ELF-1 (cell line): ENCODE measurements around the gene HHAT.

Source experiments
- DNase-seq: peaks from one replicate; pipeline ENCODE4 v3.0.0-alpha.2; 2016; ENCODE audit warnings: low read depth, low spot score

HHAT gene

GRCh38 chr1:210683403-210684047 lies 354.8 kb downstream of the HHAT start:
- no peak for DNase-seq

GRCh38 chr1:210684466-210685294 lies 356.0 kb downstream of the HHAT start:
- DNase-seq: no peak

GRCh38 chr1:210685295-210685650 lies 356.6 kb downstream of the HHAT start:
- no peak for DNase-seq

- DNase-seq: no peak
These were observed 358.1 kb downstream of the HHAT start for GRCh38 chr1:210686841-210687240.

GRCh38 chr1:210687582-210688279 lies 359.0 kb downstream of the HHAT start:
- DNase-seq: no peak

GRCh38 chr1:210688512-210689234 lies 360.0 kb downstream of the HHAT start:
- DNase-seq: no peak

GRCh38 chr1:210689826-210690225 lies 361.1 kb downstream of the HHAT start:
- no peak for DNase-seq

- no peak for DNase-seq
These were observed 361.5 kb downstream of the HHAT start for GRCh38 chr1:210690236-210690635.

- no peak for DNase-seq
These were observed 362.4 kb downstream of the HHAT start for GRCh38 chr1:210691039-210691610.

GRCh38 chr1:210692796-210693195 lies 364.1 kb downstream of the HHAT start:
- no peak for DNase-seq

- DNase-seq: no peak
These were observed 366.3 kb downstream of the HHAT start for GRCh38 chr1:210695026-210695425.

GRCh38 chr1:210696709-210697108 lies 368.0 kb downstream of the HHAT start:
- no peak for DNase-seq

GRCh38 chr1:210697185-210697584 lies 368.5 kb downstream of the HHAT start:
- DNase-seq: peak; percentile 20

- no peak for DNase-seq
These were observed 370.0 kb downstream of the HHAT start for GRCh38 chr1:210698661-210699060.

- DNase-seq: no peak
These were observed 371.4 kb downstream of the HHAT start for GRCh38 chr1:210700083-210700482.

GRCh38 chr1:210700511-210700910 lies 371.8 kb downstream of the HHAT start:
- no peak for DNase-seq

- DNase-seq: no peak
These were observed 373.8 kb downstream of the HHAT start for GRCh38 chr1:210702506-210702905.

- no peak for DNase-seq
These were observed 374.9 kb downstream of the HHAT start for GRCh38 chr1:210703593-210703992.

- DNase-seq: no peak
These were observed 376.4 kb downstream of the HHAT start for GRCh38 chr1:210705086-210705485.

- no peak for DNase-seq
These were observed 377.5 kb downstream of the HHAT start for GRCh38 chr1:210706246-210706645.
